ENCODE measurements around the gene KLHL29.

Gene KLHL29

GRCh38 chr2:23628926-23629771 is 244.2 kb downstream of the KLHL29 start:
- TF ChIP-seq CTCF (IDR thresholded peaks at IDR 0.05; ENCODE audit: borderline replicate concordance, insufficient read depth, low read depth, low read length): no peak

GRCh38 chr2:23629772-23630480 is 244.9 kb downstream of the KLHL29 start:
- TF ChIP-seq CTCF (IDR thresholded peaks at IDR 0.05; ENCODE audit: borderline replicate concordance, insufficient read depth, low read depth, low read length): no peak
- H3K4me3 ChIP-seq (ENCODE audit: low read depth, low read length): no peak overlapping the region

More at GRCh38 chr2:23628926-23629771, 244.2 kb downstream of the KLHL29 start:
- H3K4me3 ChIP-seq (ENCODE audit: low read depth, low read length): no peak overlapping the region

- no peak for TF ChIP-seq CTCF (IDR thresholded peaks at IDR 0.05; ENCODE audit: borderline replicate concordance, insufficient read depth, low read depth, low read length)
- no peak overlapping the region for H3K4me3 ChIP-seq (ENCODE audit: low read depth, low read length)
Observed at GRCh38 chr2:23630961-23631360, 246.0 kb downstream of the KLHL29 start.

GRCh38 chr2:23631389-23631788 is 246.4 kb downstream of the KLHL29 start:
- no peak for TF ChIP-seq CTCF (IDR thresholded peaks at IDR 0.05; ENCODE audit: borderline replicate concordance, insufficient read depth, low read depth, low read length)
- no peak overlapping the region for H3K4me3 ChIP-seq (ENCODE audit: low read depth, low read length)

- no peak for TF ChIP-seq CTCF (IDR thresholded peaks at IDR 0.05; ENCODE audit: borderline replicate concordance, insufficient read depth, low read depth, low read length)
- H3K4me3 ChIP-seq (ENCODE audit: low read depth, low read length): no peak overlapping the region
Observed at GRCh38 chr2:23632386-23632785, 247.4 kb downstream of the KLHL29 start.

- no peak overlapping the region for H3K4me3 ChIP-seq (ENCODE audit: low read depth, low read length)
- TF ChIP-seq CTCF (IDR thresholded peaks at IDR 0.05; ENCODE audit: borderline replicate concordance, insufficient read depth, low read depth, low read length): no peak
Observed at GRCh38 chr2:23632831-23633395, 247.9 kb downstream of the KLHL29 start.
